NT2/D1 (cell line): ENCODE data around the gene FAM234B.

Experiments used
- YY1 ChIP-seq: IDR thresholded peaks from 2 replicates; pipeline ENCODE4 v1.6.1; 2011; ENCODE audit not compliant: insufficient read length, insufficient read depth
- ZNF274 ChIP-seq: IDR thresholded peaks from 2 replicates; pipeline ENCODE4 v1.6.1; 2011; ENCODE audit warnings: mild to moderate bottlenecking, low read depth, low read length

GRCh38 chr12:13103391-13104033 is 59.3 kb downstream of the FAM234B start, which contains the start of gene GSG1:
- TF ChIP-seq YY1 = no peak
- no peak for TF ChIP-seq ZNF274
